Midbrain (tissue), 1 donor: ENCODE results near the gene C19orf53.

ENCODE experiments used
- DNase-seq: peaks from one replicate; lab custom pipeline; 2025; lab: John Stamatoyannopoulos, UW

Gene C19orf53

DNA sequence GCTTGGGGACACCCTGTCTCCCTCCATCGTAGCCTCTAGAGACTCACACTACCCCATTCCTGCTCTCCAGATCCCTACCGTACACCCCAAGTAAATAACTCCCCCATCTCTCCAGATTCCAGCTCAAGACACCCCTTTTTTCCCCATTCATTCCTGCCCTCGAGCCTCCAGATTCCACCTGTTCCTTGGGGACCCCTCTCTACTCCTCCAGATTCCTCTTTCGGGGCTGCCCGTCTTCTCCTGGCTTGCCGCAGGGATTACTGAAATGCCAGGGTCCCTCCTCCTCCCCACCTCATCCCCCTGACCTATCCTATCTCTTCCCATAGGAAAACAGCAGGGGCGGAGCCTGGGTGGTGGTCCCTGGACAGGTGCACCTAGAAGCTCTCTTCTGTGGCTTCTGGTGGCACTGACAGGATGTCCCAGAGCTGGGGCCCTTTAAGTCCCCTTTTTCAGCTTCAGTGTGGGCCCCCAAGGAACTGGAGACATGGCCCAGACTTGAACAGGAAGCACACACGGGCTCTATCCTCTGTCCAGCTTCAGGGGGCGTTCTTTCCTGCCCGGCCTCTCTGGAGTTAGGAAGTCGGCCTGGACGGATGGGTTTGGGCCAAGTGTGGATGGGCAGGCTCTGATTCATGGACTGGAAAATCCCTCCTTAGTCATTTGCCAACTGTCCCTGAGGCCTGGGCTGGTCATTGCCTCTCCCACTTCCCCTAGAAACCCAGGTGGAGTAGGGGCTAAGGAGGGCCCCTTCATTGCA lies 22.2 kb downstream of the C19orf53 start:
- no peak for DNase-seq

DNA sequence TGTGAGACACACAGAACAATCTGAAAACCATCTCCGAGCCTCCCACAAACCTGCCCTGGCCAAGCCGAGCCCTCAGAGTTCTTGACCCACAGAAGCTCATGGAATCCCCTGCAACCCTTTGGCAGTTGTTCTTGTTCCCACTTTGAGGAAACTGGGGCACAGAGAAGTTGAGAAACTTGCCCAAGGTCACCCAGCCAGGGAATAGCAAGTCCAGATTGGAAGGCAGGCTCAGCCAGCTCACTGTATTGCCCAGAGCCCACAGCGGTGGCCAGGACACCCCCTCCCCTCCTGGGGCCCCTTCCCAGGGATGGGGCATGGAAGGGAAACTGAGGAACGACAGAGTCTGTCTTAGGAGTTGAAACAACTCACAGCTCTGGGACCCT lies 22.8 kb downstream of the C19orf53 start:
- no peak for DNase-seq

DNA sequence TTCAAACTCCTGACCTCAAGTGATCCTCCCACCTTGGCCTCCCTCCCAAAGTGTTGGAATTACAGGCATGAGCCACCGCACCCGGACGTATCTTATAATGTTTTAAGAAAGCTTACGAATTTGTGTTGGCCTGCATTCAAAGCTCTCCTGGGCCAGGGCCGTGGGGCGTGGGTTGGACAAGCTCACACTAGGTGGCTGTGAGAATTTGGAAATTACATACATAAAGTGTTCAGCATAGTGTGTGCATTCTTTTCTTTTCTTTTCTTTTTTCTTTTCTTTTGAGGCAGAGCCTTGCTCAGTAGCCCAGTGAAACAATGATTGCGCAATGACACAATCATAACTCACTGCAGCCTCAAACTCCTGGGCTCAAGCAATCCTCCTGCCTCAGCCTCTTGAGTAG lies 23.6 kb downstream of the C19orf53 start:
- no peak for DNase-seq

DNA sequence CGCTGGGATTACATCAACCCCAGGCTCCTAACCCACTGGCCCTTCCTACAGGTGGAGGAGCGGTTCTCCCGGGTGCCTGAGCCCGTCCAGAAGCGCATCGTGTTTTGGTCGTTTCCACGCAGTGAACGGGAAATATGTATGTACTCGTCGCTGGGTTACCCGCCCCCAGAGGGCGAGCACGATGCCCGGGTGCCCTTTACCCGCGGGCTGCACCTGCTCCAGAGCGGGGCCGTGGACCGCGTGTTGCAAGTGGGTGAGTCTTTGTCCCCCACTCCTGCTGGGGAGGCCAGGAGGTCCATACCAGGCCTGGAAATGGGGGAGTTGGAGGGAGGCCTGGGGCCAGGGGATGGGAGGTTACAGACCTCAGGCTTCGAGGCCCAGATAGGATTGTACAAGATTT lies 25.4 kb downstream of the C19orf53 start:
- DNase-seq = no peak

DNA sequence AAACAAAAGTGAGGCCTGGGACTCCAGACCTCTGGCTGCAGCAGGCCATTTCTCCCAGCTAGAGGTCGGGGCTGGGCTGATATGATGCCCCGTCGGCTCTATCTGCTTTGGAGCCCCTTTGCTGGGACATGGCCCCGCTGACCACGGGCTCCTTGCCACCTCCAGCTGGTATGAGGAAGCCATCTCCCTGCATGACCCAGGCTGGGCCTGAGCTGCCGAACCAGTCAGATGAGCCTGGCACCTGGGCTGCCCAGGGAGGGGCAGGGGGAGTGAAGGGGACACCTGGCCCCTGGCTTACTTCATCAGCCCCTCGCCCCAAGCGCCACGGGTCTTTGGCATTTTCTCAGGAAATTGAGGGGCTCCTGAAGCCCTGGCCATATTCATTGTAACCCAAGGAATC lies 28.8 kb downstream of the C19orf53 start:
- DNase-seq = no peak

DNA sequence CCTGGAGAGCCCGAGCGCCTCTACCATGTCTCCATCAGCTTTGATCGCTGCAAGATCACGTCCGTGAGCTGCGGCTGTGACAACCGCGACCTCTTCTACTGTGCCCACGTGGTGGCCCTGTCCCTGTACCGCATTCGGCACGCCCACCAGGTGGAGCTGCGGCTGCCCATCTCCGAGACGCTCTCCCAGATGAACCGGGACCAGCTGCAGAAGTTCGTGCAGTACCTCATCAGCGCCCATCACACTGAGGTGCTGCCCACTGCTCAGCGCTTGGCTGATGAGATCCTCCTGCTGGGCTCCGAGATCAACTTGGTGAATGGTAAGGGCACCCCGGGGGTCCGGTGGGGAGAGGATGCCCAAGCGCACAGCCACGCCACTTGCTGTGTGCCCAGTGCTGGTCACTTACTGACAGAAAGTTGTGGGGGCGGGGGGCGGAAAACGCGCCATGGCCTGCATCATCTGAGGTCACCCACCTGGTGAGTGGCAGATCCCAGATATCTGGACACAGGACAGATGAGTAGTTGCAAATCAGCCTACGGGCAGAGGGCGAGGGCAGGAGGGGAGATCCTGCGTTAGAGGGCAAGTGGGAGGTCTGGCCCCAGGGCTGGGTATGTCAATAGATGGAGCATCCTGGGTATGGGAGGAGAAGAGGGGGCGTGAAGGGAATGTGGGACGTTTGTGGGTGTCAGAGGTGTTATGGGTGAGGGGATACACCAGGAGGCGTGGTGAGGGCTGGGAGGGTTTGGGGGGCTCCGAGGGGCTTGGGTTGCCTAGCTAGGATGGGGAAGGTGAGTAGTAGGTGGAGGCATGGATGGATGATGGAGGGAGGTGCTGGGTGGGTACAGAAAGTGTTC lies 30.8 kb downstream of the C19orf53 start:
- DNase-seq = no peak

DNA sequence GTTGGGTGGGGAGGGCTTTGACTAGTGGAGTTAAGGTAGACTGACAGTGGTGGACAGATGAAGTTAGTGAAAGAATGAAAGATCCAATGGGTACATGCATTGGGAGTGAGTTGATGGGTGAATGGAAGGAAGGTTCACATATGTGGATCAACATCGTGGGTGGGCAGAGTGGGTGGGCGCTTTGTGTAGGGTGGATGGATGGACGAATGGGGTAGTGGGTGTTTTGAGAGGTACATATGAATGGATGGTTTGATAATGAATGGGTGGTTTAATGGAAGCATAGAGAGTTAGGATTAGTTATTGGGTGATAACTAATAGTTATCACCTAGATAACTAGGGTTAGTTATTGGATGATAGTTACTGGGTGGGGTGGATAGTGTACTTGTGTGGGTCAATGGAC lies 32.5 kb downstream of the C19orf53 start:
- no peak for DNase-seq

DNA sequence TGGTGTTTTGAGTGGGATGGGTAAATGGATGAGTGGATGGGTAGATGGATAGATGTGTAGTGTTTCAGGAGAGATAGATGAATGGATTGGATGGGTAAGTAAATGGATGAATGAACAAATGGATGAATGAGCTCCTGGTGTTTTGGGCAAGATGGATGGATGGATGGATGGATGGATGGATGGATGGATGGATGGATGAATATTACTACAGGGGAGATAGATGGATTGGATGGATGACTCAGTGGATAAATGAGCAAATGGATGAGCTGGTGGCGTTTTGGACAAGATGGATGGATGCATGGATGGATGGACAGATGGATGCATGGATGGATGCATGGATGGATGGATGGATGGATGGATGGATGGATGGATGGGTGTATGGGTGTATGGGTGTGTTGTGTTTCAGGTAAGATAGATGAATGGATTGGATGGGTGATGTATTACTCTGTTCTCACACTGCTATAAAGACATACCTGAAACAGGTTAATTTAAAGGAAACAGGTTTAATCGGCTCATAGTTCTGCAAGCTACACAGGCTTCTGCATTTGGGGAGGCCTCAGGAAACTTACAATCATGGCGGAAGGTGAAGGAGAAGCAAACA lies 33.3 kb downstream of the C19orf53 start:
- no peak for DNase-seq

DNA sequence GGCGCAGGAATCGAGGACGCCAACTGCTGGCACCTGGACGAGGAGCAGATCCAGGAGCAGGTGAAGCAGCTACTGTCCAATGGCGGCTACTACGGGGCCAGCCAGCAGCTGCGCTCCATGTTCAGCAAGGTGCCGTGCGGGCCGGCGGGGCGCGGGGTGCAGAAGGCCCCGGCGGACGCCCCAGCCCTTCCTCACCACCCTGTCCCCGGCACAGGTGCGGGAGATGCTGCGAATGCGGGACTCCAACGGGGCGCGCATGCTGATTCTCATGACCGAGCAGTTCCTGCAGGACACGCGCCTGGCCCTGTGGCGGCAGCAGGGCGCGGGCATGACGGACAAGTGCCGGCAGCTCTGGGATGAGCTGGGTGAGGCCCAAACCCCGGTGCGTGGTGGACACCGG lies 34.6 kb downstream of the C19orf53 start:
- no peak for DNase-seq

DNA sequence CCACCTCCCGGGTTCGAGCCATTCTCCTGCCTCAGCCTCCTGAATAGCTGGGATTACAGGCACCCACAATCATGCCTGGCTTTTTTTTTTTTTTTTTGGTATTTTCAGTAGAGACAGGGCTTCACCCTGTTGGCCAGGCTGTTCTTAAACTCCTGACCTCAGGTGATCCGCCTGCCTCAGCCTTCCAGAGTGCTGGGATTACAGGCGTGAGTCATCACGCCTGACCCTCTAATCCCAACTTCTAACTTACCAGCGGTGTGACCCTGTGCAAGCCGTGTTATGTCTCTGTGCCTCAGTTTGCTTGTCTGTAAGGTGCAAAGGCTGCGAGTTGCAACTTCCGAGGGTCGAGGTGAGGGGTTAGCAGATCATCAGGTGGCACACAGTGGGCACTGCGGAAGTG lies 38.3 kb downstream of the C19orf53 start:
- no peak for DNase-seq

DNA sequence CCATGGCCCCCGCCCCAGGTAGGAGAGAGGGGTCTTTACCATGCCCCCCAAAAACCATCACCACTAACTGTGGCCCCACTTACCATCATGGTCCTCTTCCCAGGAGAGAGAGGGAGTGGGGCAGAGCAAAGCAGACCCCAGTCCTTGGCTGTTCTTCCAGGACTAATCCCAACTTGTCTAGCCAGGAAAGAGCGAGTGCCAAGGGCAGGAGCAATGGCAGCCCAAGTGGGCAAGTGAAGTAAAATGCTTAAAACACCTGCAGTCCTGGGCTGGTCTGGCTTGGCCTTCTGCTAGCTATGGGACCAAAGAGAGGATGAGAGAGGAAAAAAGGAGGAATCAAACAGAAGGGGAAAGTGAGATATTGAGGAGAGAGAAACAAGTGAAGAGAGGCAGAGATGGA lies 38.9 kb downstream of the C19orf53 start:
- DNase-seq = no peak

DNA sequence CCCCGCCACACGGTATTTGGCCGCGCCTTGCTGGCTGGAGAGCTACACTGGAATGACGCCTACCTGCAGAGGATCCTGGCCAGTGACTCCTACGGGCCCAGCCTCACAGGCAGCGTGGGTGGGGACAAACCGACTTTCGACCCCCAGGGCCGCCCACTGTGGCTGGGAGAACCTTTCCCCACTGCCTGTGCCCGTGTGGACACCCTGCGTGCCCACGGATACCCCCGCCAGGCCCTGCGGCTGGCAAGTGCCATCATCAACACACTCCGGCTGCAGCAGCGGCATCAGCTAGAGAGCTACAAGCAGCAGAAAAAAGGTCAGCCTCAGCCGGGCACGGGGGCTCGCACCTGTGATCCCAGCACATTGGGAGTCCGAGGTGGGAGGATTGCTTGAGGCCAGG lies 40.3 kb downstream of the C19orf53 start:
- DNase-seq = no peak

DNA sequence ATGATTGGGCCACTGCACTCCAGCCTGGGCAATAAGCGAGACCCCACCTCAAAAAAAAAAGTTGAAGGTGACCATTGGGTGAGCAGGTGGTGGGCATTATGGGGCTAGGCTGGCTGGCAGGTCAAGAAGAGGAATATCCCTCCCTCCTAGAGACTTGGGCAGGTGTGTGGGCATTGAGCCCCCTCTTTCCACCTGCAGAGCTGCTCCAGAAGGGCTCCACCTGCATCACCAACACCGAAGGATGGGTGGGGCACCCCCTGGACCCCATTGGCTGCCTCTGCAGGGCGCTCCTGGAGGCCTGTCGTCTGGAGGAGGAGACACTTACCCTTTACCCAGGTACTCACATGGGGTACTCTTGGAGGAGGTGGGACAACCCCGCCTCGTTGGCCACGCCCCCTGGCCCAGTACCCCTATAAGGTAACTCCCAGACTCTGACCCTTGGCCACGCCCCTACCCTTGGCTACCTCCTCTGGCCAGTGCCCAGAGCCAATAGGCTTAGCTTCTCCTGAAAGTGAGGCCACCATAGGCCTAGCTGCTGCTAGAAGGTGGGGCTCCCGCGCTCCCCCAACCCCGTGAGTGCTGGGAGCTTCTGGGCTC lies 42.9 kb downstream of the C19orf53 start:
- DNase-seq = no peak

DNA sequence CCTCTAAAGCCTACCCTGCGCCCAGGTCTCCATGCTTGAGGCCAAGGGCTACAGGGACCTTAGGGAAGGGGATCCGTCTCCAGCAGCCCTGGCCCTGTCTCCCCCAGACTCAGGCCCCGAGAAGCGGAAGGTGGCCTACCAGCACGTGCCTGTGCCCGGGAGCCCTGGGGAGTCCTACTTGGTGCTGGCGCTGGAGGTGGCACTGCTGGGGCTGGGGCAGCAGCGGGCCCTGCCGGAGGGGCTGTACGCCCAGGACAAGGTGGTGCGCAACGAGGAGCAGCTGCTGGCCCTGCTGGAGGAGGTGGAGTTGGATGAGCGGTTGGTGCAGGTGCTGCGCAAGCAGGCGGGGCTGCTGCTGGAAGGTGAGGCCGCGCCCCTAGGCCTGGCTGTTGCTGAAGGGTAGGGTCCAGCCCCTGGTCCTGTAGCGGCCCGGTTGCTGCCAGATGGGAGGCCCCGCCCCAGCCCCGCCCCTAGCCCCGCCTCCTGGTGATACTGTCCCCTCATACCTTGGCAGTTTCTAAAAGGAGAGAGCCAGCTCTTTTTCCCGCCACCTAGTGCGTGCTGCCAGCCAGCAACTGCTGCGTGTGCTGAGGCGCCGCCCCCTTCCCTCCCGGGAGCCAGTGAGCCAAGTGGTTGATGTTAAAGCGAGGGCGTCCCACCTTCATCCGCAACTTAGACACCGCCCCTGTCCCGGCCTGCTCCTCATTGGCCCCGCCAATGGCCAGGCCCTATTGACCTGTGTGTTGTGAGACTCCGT lies 43.5 kb downstream of the C19orf53 start:
- no peak for DNase-seq

DNA sequence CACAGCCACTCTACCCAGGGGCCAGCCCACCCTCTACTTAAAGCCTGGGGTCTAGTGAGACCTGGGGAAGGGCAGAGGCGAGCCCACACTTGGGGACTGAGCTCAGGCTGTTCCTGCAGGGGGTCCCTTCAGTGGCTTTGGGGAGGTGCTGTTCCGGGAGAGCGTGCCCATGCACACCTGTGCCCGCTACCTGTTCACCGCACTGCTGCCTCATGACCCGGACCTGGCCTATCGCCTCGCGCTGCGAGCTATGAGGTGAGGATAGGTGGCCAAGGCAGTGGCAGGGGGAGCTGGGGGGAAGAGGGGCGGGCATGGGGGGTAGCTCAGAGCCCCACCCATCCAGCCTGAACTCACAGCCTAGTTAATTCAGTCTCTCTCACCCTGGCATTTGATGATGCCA lies 45.0 kb downstream of the C19orf53 start:
- no peak for DNase-seq

DNA sequence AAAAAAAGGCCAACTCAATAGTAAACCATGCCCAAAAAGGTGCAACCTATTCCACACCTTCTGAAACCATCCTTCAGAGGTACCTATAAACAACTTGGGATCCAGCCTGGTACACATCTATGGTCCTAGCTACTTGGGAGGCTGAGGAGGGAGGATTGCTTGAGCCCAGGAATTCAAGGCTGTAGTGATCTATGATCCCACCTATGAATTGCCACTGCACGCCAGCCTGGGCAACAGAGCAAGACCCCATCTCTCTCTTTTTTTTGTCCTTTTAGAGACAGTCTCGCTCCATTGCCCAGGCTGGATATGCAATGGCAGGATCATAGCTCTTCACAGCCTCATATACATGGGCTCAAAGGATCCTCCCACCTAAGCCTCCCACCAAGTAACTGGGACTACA lies 47.0 kb downstream of the C19orf53 start:
- DNase-seq = no peak

DNA sequence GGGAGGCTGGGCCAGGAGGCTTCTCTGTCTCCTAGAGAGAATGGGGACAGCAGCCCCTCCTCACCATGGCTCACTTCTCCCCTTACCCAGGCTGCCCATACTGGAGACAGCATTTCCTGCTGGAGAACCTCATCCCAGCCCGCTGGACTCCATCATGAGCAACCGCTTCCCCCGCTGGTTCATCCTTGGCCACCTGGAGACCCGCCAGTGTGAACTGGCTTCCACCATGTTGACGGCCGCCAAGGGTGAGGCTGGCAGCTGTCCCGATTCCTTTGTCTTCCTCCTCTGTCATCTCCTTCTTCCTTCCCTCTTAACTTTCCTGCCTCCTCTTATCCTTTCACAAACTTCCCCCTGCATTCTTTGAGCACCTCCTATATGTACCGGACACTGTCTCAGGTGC lies 49.0 kb downstream of the C19orf53 start:
- DNase-seq = peak; percentile 28

DNA sequence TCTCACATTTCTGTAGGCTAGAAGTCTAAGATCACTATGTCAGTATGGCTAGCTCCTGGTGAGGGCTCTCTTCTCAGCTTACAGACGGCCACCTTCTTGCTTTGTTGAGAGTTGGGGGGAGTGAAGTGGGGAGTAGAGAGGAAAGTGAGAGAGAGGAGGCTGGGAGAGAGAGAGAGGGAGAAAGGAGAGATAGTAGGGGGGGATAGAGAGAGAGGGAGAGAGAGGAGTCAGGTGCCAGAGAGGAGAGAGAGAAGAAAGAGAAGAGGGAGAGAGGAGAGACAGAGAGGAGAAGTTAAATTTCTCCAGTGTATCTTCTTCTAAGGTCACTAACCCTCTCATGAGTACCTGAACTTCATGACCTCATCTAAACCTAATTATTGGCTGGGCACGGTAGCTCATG lies 49.6 kb downstream of the C19orf53 start:
- DNase-seq = no peak

DNA sequence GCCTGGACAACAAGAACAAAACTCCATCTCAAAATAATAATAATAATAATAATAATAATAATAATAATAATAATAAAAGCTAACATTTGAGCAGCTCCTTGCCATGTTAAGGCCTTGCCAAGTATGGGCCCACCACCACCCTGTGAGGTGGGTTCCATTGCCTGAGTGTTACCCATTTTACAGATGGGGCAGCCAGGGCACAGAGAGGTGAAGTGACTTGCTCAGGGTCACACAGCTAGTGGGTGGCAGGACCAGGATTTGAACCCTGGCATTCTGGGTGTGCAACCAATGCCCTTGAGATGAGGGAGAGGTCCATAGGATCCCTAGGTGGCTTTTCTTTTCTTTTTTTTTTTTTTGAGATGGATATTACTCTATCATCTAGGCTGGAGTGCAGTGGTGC lies 50.4 kb downstream of the C19orf53 start:
- no peak for DNase-seq

DNA sequence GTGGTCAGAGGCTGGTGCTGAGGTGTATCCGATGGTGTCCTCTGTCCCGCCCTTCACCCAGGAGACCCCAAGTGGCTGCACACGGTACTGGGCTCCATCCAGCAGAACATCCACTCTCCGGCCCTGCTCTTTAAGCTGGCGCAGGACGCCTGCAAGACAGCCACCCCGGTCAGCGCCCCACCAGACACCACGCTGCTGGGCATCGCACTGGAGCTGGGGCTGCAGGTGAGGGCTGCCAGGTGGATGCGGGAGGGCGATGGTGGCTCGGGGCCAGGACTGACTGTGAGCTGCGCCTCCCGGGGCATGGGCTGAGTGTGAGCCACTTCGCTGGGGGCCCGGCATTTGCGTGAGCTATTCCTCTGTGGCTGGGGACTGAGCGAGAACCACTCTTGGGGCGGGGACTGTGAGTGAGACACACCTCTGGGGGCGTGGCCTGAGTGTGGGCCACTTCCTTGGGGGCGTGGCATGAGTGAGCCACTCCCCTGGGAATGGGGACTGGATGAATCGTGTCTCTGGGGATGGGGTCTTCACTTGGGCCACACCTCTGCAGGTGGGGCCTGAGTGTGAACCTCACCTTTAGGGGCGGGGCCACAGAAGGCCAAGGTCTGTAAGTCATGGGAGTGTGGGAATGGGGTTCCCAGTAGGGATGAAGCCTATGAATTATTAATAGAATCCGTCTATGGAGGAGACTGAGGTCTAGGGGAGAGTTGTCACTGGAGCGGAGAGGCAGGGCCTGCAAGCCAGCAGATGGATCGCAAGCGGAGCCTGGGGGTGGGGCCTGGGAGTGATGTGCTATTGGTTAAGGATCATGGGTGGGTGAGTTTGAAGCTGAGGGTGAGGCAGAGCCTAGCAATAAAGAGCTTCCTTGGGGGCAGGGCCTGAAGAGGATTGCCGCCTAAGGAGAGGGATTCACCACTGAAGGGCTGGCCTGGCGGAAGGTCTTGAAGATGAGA lies 51.5 kb downstream of the C19orf53 start:
- DNase-seq = no peak
